SK-N-MC (cell line): Measurements from ENCODE around the gene MAGI1.

Experiments used
- EZH2 ChIP-seq: fragments of 200-600 bp; sonication (generic); IDR thresholded peaks from one replicate; pipeline ENCODE4 v1.6.1; 2017; ENCODE audit warnings: antibody characterized with exemption
- POLR2AphosphoS5 ChIP-seq: IDR thresholded peaks from 2 replicates; pipeline ENCODE4 v1.6.1; 2012; ENCODE audit warnings: mild to moderate bottlenecking, low read depth, low read length, borderline replicate concordance

- no peak for TF ChIP-seq POLR2AphosphoS5
- no peak for TF ChIP-seq EZH2
These were observed 209.5 kb downstream of the MAGI1 start for GRCh38 chr3:65829228-65829627.
